Endothelial cell of hepatic sinusoid (primary cell): ENCODE results near the gene SYCE3.

Source experiments
- in situ Hi-C: cut with HindIII; loops from 2 replicates; pipeline ENCODE4 v1.10.0; 2017; ENCODE audit warnings: low sequenced_read_pairs

The SYCE3 gene

DNA sequence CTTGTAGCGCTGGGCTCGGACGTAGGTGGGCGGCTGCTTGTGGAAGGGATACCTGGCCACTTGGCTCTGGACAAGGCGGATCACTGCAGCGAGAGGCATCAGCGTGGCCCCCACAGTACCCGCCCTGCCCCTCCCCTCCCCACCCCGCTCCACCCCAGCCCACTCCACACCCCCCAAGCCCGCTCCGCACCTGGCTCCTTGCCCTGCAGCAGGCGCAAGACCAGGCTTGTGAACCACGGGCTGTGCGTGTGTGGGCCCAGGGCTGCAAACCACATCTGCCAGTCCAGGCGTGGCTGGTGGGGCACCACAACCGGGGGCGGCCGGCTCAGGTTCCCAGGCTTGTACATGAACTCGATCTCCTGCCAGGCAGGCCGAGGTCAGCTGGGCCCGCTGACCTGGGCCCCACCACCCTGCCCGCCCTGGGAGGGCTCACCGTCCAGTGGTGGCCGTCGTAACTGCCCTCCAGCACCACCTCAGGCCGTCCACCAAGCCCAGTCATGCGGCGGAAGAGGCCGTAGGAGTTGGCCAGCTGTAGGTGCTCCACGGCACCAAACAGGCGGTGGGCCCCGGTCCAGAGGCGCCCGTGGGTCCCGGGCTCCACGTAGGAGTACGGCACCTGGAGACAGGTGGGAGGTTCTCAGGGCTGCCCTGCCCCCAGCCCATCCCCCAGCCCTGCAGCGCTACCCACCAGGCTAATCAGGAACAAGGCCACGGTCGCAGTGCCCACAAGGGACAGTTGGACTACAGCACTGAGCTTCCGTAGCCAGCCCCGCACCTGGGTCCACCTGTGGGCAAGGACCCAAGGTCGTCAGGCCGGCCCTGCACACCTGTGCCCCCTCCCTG, 58.1 kb downstream of the SYCE3 start:
- in situ Hi-C loops: no loop called here

GRCh38 chr22:50503475-50504145, 59.1 kb downstream of the SYCE3 start:
- in situ Hi-C loops: no loop called here

GRCh38 chr22:50502628-50503474, 59.9 kb downstream of the SYCE3 start:
- in situ Hi-C loops: no loop called here

GRCh38 chr22:50502096-50502495, 60.6 kb downstream of the SYCE3 start:
- in situ Hi-C loops: no loop called here
